OCI-M2 (cell line): ENCODE measurements around the gene NAE1.

Experiments used
- DNase-seq: peaks from one replicate; lab custom pipeline; 2025; ENCODE audit not compliant: unreplicated experiment; lab: John Stamatoyannopoulos, UW

NAE1 gene

GRCh38 chr16:66850115-66850815 is 19.5 kb upstream of the NAE1 start:
- no peak for DNase-seq

- DNase-seq, result no peak
Measured at GRCh38 chr16:66849549-66849948, 18.8 kb upstream of the NAE1 start.

- no peak for DNase-seq
Measured at GRCh38 chr16:66849021-66849420, 18.2 kb upstream of the NAE1 start.

DNA sequence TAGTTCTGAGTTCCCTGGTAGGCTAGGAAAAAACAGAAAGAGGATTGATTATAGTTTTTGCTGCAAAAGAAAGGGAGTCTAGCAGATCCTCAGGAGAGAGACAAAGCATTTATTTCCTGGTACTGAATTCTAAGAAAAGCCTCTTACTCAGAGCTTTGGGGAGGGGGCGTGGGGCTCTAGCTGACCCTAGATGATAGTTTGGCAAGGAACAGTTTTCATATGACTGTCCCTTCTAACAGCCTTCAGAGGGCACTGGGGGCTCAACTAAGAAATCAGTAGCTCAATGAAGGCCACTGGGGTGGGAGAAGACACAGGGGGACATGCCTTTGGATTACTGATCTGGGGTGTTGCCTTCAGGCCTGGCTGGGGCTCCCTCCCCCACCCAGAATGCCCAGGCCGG is 17.4 kb upstream of the NAE1 start:
- no peak for DNase-seq

- DNase-seq, result no peak
Measured at GRCh38 chr16:66847533-66848067, 16.8 kb upstream of the NAE1 start.

DNA sequence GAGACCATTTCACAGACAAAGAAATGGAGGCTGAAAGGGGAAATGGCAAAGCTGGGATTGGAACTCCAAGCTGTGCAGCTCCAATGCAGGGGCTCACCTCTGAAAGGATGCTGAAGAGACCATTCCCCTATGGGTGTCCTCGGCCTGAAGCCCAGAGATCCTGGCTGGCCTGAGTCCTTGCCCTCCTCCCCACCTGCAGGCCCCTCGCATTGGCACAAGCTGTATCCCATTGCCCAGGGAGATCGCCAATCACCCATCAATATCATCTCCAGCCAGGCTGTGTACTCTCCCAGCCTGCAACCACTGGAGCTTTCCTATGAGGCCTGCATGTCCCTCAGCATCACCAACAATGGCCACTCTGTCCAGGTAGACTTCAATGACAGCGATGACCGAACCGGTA is 16.1 kb upstream of the NAE1 start:
- DNase-seq, result no peak

- DNase-seq, result no peak
Measured at GRCh38 chr16:66846266-66846665, 15.5 kb upstream of the NAE1 start.

GRCh38 chr16:66845791-66846221 is 15.0 kb upstream of the NAE1 start:
- no peak for DNase-seq

- no peak for DNase-seq
Measured at GRCh38 chr16:66845080-66845410, 14.3 kb upstream of the NAE1 start.

DNA sequence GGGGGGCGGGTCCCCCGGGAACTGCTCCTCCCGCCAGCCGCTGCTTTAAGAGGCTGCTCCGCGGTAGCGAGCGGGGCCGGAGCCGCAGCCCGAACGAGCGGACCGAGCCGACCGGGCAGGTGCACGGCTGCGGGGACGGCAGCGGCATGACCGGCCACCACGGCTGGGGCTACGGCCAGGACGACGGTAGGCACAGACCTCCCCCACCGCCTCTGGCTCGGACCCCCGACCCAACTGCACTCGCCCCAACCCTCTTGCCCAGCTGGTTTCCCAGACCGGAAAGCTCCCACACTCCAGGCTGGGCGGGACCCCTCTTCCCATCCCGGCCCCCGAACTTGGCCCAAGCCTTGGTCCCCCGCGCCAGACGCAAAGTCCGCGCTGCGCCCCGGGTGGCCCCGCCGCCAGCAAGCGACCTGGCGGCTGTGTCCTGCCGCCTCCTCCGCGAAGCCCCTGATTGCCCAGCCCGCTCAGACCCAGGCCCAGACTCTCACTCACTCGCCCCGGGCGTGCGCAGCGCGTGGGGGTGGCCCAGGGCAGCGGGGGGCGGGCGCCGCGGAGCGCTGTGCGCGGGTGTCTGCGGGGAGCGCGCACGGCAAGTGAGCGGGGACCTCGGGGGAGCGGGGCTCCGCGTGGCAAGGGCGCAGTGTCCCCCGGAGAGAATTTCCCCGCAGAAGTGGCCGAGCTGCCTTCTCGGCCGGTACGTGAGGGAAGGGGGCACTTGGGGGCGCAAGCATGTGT is 13.7 kb upstream of the NAE1 start, which contains the start of gene CA7:
Gene CA7, plus strand, starts transcription at position 73 of the 738 bp plus-strand sequence. Its CDS starts 74 bp downstream, at position 147.
- no peak for DNase-seq

DNA sequence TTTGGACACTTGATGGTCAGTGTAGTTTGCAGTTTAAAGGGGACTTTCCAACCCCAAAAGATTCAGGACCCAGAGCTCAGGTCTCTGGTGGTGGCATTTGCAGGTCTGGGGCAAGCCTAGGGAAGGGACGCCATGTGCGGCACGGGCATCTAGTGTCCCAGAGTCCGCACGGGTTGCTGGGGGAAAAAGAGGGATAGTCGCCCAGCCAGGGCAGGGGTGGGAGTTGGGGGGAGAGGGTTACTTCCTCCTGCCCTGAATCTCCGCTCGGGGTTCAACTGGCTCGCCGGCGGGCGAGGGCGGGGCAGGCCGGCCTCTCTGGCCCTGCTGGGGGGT is 13.2 kb upstream of the NAE1 start:
- DNase-seq, result no peak

GRCh38 chr16:66843191-66843590 is 12.4 kb upstream of the NAE1 start:
- DNase-seq, result no peak

GRCh38 chr16:66842765-66843164 is 12.0 kb upstream of the NAE1 start:
- DNase-seq, result no peak

GRCh38 chr16:66841366-66841765 is 10.6 kb upstream of the NAE1 start:
- no peak for DNase-seq

GRCh38 chr16:66840883-66841282 is 10.1 kb upstream of the NAE1 start:
- DNase-seq, result no peak

DNA sequence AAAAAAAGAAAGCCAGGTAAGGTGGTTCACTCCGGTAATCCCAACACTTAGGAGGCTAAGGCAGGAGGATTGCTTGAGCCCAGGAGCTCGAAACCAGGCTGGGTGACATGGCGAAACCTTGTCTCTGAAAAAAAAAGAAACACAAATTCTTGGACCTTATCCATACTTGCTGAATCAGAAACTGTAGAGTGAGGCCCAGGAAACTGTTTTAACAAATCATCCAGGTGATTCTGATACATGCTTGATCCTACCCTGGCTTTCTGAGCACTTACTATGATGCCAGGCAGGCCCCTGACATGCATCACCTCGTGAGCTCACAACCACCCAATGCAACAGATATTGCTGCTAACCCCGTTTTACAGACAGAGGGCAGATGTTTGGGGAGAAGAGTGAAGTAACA is 4.0 kb upstream of the NAE1 start:
- no peak for DNase-seq

- no peak for DNase-seq
Measured at GRCh38 chr16:66832661-66833305, 2.0 kb upstream of the NAE1 start.

- no peak for DNase-seq
Measured at GRCh38 chr16:66832190-66832589, 1.4 kb upstream of the NAE1 start.

DNA sequence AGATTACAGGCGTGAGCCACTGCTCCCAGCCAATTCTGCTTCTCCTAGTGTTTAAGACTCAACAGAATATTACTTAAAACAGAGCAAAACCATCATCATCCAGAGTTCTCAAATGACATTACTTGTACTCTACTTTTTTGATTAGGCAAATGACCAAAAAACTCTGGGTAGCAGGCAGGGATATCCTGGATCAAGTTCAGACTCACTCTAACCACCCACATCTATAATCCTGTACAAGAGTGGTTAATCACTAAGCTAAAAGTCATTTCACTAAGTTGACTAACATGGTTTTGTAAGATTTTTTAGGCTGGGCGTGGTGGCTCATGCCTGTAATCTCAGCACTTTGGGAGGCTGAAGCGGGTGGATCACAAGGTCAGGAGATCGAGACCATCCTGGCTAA is 6.8 kb downstream of the NAE1 start:
- DNase-seq, result no peak

GRCh38 chr16:66814734-66815133 is 16.0 kb downstream of the NAE1 start:
- DNase-seq, result no peak

DNA sequence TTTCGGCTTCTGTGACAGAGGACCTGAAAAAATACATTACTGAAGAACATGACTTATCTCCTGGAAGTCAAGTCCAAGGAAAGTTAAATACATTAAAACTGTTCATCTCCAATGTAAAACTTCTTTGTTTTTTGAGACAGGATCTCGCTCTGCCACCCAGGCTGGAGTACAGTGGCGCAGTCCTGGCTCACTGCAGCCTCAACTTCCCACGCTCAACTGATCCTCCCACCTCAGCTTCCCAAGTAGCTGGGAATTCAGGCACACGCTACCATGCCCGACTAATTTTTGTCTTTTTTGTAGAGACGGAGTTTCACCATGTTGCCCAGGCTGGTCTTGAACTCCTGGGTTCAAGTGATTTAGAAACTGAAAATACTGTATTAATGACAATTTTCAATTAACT is 19.7 kb downstream of the NAE1 start:
- DNase-seq, result no peak

DNA sequence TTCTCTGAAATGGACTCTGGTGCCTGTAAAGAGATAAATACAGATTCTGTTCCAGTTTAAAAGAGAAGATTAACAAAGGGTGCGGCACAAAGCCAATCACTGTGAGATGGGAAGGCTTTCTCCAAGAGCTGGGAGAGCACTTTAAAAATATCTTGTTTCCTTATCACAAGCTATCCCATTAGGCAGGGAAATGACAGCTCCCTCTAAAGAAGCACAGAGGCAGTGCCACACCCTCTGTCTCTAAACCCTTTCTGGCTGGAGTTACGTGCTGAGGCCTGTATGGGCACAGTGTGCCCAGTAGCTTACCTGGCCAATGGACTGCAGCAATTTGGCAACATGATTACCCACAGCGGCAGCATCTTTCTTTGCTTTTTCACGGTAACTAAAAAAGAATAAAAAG is 20.4 kb downstream of the NAE1 start:
- no peak for DNase-seq
